GM21526 (cell line): ENCODE data around the gene FAM217B.

Experiments
- ATAC-seq: cut with Tn5 transposase; IDR thresholded peaks from one replicate; pipeline ENCODE4 v1.9.1; 2021; ENCODE audit warnings: moderate library complexity; ENCODE audit not compliant: unreplicated experiment, low FRiP score

FAM217B gene

GRCh38 chr20:59940129-59940955 is at the start of gene FAM217B, which contains the start of gene PPP1R3D:
Gene FAM217B, plus strand, starts transcription at chr20:59940389. Its CDS starts 3,555 bp downstream, at chr20:59943944.
Gene PPP1R3D, minus strand, starts transcription at chr20:59940305. Its CDS starts 374 bp downstream, at chr20:59939931.
- peak; percentile 94 for ATAC-seq

- ATAC-seq = no peak
These were observed 48.6 kb upstream of the FAM217B start for GRCh38 chr20:59891581-59891980.

GRCh38 chr20:59895908-59896307 is 44.3 kb upstream of the FAM217B start:
- no peak for ATAC-seq

- ATAC-seq = no peak
These were observed 37.7 kb upstream of the FAM217B start for GRCh38 chr20:59902470-59902869.

- ATAC-seq = no peak
These were observed 36.6 kb upstream of the FAM217B start for GRCh38 chr20:59903621-59904020.

- no peak for ATAC-seq
These were observed 31.3 kb upstream of the FAM217B start for GRCh38 chr20:59908855-59909254.

- ATAC-seq = no peak
These were observed 29.1 kb upstream of the FAM217B start for GRCh38 chr20:59911041-59911440.

- ATAC-seq = no peak
These were observed 27.6 kb upstream of the FAM217B start for GRCh38 chr20:59912609-59913008.

- no peak for ATAC-seq
These were observed 19.2 kb upstream of the FAM217B start for GRCh38 chr20:59920944-59921343.

GRCh38 chr20:59923514-59923913 is 16.7 kb upstream of the FAM217B start:
- ATAC-seq = no peak

- ATAC-seq = no peak
These were observed 14.8 kb upstream of the FAM217B start for GRCh38 chr20:59925359-59925758.

- ATAC-seq = no peak
These were observed 14.3 kb upstream of the FAM217B start for GRCh38 chr20:59925899-59926298.

- no peak for ATAC-seq
These were observed 8.5 kb upstream of the FAM217B start for GRCh38 chr20:59931511-59932312.

GRCh38 chr20:59932616-59933295 is 7.4 kb upstream of the FAM217B start:
- ATAC-seq = no peak

- ATAC-seq = no peak
These were observed 6.8 kb upstream of the FAM217B start, which contains the start of gene SYCP2 for GRCh38 chr20:59933296-59933848. Gene SYCP2, minus strand, starts transcription at chr20:59933637. Its CDS starts 11,224 bp downstream, at chr20:59922413.

- ATAC-seq = peak; percentile 87
These were observed 6.2 kb upstream of the FAM217B start for GRCh38 chr20:59933849-59934585.

GRCh38 chr20:59935457-59936185 is 4.6 kb upstream of the FAM217B start:
- ATAC-seq = no peak

- ATAC-seq = no peak
These were observed 3.8 kb upstream of the FAM217B start for GRCh38 chr20:59936409-59936808.

- no peak for ATAC-seq
These were observed 3.0 kb upstream of the FAM217B start for GRCh38 chr20:59937150-59937549.
